ENCODE results near the gene NSMF. TPM values are rescaled to one million over a fixed set of nuclear protein-coding genes. Genes with fewer than 3 reads are reported as not detected.
"Not testable (repeated sequence)": the region's sequence is repeated elsewhere in the genome, so short reads cannot be mapped to it uniquely, and the experiment has no call there.

Gene NSMF
- total RNA-seq, 2 experiments from 2014 or later = 62.9 to 63.3 TPM

DNA sequence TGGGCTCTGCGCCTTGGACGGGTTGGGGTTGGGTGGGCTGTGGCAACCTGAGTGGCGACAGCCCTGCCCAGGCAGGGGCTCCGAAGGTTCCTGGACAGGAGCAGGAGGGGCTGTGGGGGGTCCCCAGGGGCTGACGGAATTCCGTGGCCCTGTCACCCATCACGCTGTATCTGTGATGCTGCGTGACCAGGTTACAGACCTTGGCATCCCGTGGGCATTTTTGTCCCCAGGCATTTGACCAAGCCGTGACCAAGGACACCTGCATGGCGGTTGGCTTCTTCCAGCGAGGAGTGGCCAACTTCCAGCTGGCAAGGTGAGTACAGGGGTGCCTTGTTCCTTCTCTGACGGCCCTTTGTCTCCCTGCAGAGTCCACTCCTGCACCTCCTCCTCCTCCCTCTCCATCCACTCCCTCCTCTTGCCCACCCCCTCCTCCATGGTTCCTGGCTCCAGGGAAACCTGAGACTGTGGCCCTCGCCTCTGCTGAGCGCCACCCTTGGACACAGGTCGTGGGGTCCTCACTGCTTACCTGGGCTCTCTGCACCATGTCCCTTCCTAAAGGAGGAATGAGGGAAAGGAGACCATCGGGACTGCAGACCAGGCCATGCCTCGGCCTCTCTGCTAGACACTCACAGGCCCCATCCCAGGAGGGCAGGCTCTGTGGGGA lies 33.0 kb downstream of the NSMF start:
- ChIA-PET POLR2A (no interaction called here), CTCF (no interaction called here)

DNA sequence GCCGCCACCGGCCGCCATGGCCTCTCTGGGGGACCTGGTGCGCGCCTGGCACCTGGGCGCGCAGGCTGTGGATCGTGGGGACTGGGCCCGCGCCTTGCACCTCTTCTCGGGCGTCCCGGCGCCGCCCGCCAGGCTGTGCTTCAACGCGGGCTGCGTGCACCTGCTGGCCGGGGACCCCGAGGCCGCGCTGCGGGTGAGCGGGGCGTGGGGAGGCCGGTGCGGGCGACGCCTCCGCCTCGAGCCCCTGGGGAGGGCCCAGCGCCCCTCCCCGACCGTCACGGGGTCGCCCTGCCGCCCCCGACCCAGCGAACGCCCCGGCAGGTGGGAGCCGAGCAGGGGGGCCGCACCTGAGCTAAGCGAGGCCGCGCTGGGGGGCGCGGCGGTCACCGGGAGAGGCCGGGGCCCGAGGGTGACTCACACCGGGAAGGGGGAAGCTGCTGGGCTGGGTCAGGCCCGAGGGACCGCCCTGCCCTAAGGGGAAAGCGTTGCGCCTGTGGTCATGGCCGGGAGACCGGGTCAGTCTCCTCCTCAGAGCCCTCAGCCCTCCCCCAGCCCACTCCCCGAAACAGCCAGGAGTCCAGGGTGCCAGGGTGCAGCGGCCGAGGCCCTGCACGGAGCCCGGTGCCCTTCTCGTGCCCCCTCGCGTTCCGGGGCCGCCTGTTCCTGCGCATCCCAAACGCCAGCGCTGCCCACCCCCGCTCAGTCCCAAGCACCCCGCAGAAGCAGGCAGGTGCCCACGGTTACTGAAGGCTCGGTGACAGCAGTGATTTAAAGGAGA lies 35.4 kb downstream of the NSMF start:
- POLR2A ChIA-PET = interaction anchor here (1.0 to 1.5 kb wide), 3 partner anchors 18 to 38 kb away, joined by 3 to 7 read pairs (median 3); partner anchors contain the start of genes ENTPD8 and NSMF
- CTCF ChIA-PET = interaction anchor here (0.6 to 3.2 kb wide), 16 partner anchors 9 to 355 kb away, joined by 3 to 25 read pairs (median 4); partner anchors contain the start of genes ENTPD8 and NRARP

DNA sequence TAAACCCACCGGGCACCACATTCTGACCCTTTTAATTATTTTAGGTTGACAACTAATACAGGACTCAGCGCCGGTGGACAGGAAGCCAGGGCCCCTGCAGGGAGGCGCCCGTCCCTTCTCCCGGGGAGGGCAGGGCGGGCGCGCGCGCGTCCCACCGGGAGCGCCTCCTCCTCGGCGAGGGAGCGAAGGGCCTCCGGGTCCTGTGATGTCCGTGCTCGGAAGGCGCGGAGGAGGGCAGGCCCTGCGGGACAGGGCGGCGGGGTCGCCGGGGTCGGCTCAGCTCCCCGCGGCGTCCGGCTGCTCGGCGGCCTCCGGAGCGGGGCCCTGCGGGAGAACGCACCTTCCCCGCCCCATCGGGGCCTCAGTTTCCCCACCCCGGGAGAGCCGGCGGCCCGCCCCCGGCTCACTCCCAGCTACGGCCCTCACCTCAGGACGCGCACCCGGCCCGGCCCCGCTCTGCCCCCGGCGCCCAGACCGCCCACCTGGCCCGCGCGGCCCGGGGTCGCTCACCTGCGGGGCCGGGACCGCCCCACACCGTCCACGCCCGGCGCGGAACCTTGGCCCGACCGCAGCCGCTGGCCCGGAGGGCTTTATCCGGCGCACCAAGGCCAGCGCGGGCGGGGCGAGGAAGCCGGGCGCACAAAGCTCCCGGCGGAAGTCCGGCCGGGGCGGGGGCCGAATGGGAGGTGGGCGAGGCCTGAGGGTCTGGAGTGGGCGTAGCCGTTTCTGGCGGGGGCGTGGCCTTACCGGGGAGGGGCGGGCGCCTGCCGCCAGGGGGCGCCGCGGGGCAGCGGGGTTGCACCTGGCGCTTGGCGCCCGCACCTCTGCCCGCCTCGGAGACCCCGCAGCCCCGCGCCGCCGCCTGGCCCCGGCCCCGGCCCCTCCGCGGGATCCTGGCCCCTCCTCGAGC lies 36.3 kb downstream of the NSMF start, which contains the start of the genes EXD3 and NOXA1:
Gene EXD3 (minus strand): TSS at position 559 of the 910 bp plus-strand sequence. CDS start 27,805 bp downstream, outside the sequence.
Gene NOXA1 (plus strand): TSS at position 790 of the 910 bp plus-strand sequence. CDS start 137 bp downstream, outside the sequence.
- CTCF ChIA-PET = interaction anchor here (0.6 to 3.2 kb wide), 22 partner anchors 8 to 354 kb away, joined by 3 to 25 read pairs (median 4); partner anchors contain the start of genes ENTPD8 and NRARP
- POLR2A ChIA-PET = interaction anchor here (0.6 to 1.5 kb wide), 4 partner anchors 36 to 693 kb away, joined by 3 to 7 read pairs (median 5); partner anchors contain the start of gene NSMF

DNA sequence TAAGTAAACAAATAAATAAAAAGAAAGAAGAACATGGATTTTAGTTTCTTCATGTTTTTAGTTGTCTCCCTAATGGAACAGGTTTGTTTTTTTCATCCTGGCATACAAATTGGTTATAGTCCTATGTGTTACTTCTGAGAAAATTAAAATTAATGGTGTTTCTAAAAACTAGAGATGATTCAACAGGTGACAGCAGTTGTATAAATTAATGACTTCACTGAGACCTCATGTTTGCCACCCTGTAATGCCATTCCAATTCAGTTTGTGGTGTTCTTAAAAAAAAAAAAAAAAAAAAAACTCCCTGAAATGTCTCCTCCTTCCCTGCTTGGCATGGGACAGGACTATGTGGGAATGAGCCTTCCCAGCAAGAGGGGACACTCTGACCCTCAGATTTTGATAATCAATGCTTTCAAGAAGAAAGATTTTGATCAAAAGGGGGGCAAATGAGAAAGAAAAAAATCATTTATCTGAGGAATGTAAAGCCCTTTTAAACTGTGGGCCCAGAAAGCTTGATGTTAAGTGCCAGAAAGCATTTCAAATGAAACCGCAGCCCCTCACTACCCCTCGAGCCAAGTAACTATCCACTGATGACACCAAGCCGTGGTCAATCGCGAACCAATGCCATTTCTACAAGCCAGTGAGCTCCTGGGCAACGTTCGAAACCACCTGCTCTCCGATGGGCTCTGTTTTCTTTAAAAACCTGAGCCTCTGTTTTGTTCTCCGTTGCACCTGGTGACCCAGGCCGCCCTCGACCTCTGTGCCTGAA lies 37.1 kb downstream of the NSMF start:
- CTCF ChIA-PET = interaction anchor here (0.6 to 3.2 kb wide), 9 partner anchors 11 to 353 kb away, joined by 3 to 25 read pairs (median 4); partner anchors contain the start of gene ENTPD8
- POLR2A ChIA-PET = interaction anchor here (1.5 kb wide), 1 partner anchor 37 kb away, joined by 7 read pairs; the partner anchor contains the start of gene NSMF

DNA sequence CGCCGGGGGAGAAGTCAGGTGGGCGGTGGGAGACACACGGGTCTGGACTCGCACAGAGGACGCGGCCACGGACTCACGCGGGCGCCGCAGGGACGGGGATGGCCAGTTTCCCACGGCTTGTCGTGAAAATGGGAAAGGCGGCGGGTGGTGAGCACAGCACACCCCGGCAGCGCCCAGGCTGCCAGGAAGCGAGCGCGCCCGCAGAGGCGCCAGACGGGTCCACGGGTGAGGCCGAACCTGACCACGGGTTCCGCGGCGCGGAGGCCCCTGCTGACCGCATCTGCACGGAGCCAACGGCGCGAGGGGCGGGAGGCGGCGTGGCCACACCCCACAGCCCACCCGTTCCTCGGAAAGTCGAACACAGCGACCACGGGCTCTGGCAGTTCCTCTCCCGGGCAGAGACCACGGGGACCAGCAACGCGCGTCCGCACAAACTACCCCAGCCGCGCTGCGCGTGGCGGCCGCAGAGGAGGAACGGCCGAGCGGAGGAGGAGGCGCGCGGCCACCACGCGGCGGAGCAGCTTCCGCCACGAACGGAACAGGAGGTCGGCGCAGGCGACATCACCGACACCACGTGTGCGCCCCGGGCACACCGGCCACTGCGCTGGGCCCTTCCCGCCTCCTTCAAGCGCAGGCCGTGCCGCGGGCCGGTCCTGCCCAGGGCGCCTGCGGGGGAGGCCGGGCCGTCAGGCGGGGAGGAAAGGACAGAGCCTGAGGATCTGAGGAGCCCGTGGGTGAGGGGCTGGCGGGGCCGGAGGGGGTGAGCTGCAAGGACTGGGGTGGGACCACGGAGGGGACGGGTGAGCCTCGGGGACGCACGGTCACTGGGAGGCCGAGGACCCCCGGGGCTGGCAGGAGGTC lies 41.7 kb downstream of the NSMF start:
- POLR2A ChIA-PET = no interaction called here

DNA sequence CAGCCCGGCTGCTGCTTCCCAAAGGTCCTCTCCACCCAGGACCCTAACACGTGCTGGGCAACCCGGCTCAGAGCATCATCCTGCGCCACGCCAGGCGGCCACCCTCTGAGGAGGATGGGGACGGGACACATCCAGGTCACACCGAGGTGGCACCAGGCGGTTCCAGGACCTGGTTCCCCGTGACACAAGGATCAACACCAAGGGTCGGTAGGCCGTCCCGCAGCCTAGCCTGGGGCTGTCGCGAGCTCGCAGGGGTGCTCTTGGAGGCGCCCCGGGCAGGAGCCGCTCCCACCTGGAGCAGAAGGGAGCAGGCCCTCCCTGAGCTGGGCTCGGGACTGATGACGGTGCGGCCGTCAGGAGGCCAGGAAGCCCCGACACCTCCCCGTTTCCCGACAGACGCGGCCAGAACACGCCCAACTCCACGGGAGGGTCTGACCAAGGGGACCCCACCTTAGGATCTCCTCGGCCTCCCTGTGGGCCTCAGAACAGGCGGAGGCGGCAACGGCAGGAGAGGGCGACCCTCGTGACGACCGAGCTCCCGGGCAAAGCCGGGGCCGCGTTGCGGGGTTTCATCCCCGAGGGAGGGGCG lies 42.5 kb downstream of the NSMF start:
- POLR2A ChIA-PET = no interaction called here
- CTCF ChIA-PET = interaction anchor here (0.6 kb wide), 1 partner anchor 289 kb away, joined by 3 read pairs; no protein-coding TSS in a partner anchor

More for the DNA sequence above, 41.7 kb downstream of the NSMF start:
- CTCF ChIA-PET = interaction anchor here (0.6 kb wide), 1 partner anchor 290 kb away, joined by 3 read pairs; no protein-coding TSS in a partner anchor

DNA sequence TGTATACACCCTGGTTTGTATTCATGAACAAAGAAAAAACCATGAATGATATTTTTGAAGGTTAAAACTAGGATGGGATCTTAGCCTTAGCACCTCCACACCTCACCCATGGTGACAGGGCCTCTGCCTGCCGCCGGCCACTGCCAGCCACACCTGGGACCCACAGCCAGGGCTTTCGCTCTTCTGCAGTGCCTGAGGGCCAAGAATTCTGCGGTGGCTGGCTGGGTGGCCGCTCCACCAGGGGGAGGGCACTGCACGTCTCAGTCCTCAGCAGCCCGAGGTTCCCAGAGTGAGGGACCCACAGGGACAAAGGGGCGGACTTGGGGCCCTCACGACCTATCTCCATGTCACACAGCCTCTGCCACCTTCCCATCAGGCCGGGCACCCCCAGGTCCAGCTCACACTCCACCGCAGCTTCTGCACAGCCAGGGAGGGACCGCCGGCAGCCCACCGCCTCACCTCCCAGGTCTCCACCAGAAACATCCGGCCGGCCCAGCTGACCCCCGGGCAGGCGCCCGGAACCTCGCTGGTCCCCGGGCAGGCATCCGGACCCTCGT lies 43.0 kb downstream of the NSMF start:
- CTCF ChIA-PET = no interaction called here
- POLR2A ChIA-PET = no interaction called here

DNA sequence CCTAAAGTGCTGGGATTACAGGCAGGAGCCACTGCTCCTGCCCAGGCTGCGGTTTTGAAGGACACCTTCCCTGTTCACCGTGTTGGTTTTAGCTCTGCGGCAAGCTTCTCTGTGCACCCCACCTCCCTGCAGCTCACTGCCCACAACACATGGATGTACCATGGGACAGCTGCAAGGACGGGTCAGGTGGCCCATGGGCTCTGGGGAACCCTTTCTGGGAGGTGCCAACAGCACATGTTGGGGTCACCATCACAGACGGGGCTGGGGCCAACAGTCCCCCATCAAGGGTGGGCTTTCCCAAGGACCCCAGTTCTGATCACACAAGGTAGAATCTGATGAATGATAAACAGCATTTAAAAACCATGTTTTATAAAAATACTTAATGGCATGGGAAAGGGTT lies 43.7 kb downstream of the NSMF start:
- ChIA-PET CTCF (no interaction called here), POLR2A (interaction anchor here (0.7 kb wide), 1 partner anchor 231 kb away, joined by 3 read pairs; no protein-coding TSS in a partner anchor)

DNA sequence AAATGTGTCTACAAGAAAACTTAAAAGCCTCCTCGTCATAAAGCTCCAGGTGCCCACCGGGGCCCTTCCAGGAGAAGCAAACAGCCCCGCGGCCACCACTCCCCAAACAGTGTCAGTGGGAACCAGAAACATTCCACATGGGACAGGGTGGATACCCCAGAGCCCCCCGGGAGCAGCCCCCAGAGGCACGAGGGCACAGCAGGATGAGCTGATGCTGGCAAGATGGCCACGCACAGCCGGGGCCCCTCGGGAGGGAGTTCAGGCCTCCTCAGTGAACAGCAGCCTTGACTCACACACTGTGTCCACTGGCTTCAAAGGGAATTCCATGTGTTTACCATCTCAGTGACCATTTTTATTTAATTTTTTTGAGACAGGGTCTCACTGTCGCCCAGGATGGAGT lies 46.7 kb downstream of the NSMF start:
- POLR2A ChIA-PET = no interaction called here
- CTCF ChIA-PET = interaction anchor here (3.7 kb wide), 1 partner anchor 10 kb away, joined by 12 read pairs; the partner anchor contains the start of genes EXD3 and NOXA1

DNA sequence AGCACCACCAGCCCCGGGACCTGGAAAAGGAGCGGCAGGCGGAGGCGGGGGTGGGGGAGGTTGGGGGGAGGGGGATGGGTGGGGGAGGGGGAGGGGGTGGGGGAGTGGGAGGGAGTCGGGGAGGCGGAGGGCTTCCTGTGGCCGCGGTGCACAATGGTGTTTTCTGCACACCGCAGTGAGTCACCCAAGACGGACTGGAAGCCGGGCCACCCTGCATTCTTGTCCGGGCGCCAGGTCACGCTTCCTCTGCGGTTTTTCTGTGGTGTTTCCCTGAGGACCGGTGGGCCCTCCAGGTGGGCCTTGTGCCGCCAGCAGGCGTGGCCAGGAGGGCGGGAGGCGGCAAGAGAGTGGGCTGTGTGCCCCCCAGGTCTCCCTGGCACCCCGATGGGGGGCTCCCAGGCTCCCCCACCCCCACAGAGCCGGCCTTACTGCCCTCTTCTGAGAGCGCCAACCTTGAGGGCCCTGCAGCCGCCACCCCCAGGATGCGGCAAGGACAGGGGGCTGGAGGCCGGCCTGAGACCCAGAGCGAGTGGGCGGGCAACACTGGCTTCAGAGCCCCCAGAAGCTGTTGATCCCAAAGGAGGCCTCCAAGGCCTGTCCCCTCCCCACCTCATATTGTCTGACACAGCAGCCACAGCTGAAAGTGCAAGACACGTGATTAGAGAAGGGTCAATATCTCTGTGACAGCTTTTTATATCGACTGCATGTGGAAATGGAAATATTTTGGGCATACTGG lies 47.3 kb downstream of the NSMF start:
- CTCF ChIA-PET = interaction anchor here (3.7 kb wide), 1 partner anchor 11 kb away, joined by 12 read pairs; the partner anchor contains the start of genes EXD3 and NOXA1
- POLR2A ChIA-PET = no interaction called here

DNA sequence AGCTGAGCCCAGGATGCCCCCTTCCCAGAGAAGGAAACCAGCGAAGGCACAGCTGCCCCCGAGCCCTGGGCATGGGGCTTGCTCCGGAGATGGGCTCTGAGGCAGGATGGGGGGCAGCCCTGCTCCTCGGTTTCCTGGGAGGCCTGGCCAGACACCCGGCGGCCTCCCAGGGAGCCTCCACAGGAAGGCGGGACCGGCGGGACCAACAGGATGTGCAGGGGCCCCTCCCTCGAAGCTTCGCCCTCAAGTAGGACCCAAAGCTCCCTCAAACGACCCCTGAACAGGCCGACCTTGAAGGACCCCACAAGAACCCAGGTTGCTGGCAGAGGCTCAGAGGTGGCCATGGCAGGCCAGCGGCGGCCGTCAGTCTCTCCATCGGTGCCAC lies 47.9 kb downstream of the NSMF start:
- ChIA-PET POLR2A (no interaction called here), CTCF (interaction anchor here (3.7 kb wide), 1 partner anchor 11 kb away, joined by 12 read pairs; the partner anchor contains the start of genes EXD3 and NOXA1)

DNA sequence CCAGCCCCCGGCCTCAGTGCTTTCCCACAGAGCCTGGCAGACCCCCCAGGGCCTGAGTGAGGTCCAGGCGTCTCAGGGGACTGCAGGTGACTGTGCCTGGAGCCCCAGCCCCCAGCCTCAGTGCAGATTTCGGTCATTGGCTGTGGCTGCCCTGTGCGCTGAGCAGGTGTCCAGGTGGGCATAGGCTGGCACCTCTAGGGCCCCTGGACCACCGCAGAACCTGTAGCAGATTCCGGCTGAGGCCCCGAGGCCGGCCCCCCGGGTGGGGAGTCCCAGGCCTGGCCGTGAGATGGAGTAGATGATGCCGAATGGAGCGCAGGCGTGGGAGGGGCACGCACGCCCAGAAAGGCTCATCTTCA lies 48.3 kb downstream of the NSMF start:
- CTCF ChIA-PET = interaction anchor here (3.7 kb wide), 1 partner anchor 12 kb away, joined by 12 read pairs; the partner anchor contains the start of genes EXD3 and NOXA1
- POLR2A ChIA-PET = no interaction called here

DNA sequence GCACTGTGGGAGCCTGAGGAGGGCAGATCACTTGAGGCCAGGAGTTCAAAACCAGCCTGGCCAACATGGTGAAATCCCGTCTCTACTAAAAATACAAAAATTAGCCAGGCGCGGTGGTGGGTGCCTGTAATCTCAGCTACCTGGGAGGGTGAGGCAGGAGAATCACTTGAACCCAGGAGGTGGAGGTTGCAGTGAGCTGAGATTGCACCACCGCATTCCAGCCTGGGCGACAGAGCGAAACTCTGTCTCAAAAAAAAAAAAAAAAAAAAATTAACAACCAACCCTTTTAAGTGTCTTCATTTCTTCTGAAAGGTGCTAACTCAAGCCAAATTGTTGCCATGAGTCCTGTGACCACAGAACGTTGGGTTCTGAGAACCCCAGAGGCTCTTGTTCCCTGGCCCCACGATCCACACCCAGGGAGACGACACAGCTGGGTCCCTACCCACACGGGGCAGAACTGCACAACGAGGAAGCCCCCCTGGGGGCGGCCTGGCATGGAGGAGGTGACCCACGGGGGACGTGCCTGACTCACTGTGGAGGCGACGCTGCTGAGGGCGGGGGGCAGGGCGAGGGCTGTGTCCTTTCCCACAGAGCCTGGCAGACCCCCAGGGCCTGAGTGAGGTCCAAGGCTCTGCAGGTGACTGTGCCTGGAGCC lies 48.8 kb downstream of the NSMF start:
- POLR2A ChIA-PET = not testable (repeated sequence)
- CTCF ChIA-PET = interaction anchor here (3.7 kb wide), 1 partner anchor 12 kb away, joined by 12 read pairs; the partner anchor contains the start of genes EXD3 and NOXA1

DNA sequence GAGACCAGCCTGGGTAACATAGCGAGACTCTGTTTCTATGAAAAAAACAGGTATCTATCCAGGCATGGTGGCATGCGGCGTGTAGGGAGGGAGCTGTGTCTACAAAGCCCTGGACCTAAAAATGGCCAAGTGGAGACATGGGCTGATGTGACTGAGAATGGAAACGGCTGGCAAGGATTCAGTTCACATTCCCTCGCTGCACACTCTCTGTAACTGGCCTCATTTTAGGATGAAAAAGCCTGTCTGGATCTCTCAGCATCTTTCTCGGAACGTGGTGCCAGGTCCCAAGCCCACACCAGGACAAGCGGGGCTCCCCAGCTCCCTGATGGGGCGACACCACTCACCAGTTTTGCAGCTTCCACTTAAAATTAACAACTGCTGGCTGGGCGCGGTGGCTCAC lies 49.6 kb downstream of the NSMF start:
- ChIA-PET POLR2A (no interaction called here), CTCF (interaction anchor here (1.0 to 3.7 kb wide), 2 partner anchors 12 to 13 kb away, joined by 3 to 12 read pairs; partner anchors contain the start of genes EXD3 and NOXA1)
